Thyroid gland (tissue), 4 donors: ENCODE data around the gene ARMC5.

Experiments
- POLR2A ChIP-seq, 2 donors: fragments of 450-650 bp; IDR thresholded peaks; one replicate each; pipeline ENCODE4 v1.6.1; 2017; ENCODE audit warnings: antibody characterized with exemption in 2 of 2, mild to moderate bottlenecking in 2 of 2, moderate library complexity in 1 of 2
- TF ChIP-seq, protein P1 (sequence below), 6 experiments: fragments of 200-600 bp in 3 of 6; fragments of 450-650 bp in 3 of 6; sonication (generic) in 3 of 6; IDR thresholded peaks; one replicate each; pipeline ENCODE4 v1.5.1; 2016 to 2019; ENCODE audit warnings: antibody characterized with exemption in 6 of 6, mild to moderate bottlenecking in 2 of 6, inconsistent platforms in 1 of 6, moderate library complexity in 1 of 6

DNA sequence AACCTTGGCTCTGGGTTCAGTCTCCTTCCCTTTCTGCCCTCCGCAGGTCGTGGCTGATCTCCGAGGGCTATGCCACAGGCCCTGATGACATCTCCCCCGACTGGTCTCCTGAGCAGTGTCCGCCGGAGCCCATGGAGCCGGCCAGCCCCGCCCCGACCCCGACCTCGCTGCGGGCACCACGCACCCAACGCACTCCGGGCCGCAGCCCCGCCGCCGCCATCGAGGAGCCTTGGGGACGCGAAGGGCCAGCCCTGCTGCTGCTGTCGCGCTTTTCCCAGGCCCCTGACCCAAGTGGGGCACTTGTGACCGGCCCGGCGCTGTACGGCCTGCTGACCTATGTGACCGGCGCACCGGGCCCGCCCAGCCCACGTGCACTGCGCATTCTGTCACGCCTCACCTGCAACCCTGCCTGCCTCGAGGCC, 5.1 kb downstream of the ARMC5 start:
- TF ChIP-seq, protein P1, sequence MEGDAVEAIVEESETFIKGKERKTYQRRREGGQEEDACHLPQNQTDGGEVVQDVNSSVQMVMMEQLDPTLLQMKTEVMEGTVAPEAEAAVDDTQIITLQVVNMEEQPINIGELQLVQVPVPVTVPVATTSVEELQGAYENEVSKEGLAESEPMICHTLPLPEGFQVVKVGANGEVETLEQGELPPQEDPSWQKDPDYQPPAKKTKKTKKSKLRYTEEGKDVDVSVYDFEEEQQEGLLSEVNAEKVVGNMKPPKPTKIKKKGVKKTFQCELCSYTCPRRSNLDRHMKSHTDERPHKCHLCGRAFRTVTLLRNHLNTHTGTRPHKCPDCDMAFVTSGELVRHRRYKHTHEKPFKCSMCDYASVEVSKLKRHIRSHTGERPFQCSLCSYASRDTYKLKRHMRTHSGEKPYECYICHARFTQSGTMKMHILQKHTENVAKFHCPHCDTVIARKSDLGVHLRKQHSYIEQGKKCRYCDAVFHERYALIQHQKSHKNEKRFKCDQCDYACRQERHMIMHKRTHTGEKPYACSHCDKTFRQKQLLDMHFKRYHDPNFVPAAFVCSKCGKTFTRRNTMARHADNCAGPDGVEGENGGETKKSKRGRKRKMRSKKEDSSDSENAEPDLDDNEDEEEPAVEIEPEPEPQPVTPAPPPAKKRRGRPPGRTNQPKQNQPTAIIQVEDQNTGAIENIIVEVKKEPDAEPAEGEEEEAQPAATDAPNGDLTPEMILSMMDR (IDR thresholded peaks at IDR 0.05) = no peak
- TF ChIP-seq POLR2A (IDR thresholded peaks at IDR 0.05) = no peak
